DMS114 treated with DMSO at 0.1 percent for 48 hours (cell line): ENCODE data around the gene RNF130.
"Not testable (repeated sequence)": the region's sequence is repeated elsewhere in the genome, so short reads cannot be mapped to it uniquely, and the experiment has no call there.

Experiments used
- DNase-seq: peaks from one replicate; lab custom pipeline; 2025; ENCODE audit not compliant: unreplicated experiment; lab: John Stamatoyannopoulos, UW

Gene RNF130

GRCh38 chr5:179978792-179979191, 92.8 kb downstream of the RNF130 start:
- DNase-seq, result no peak

- no peak for DNase-seq
Observed at GRCh38 chr5:179975713-179976134, 95.8 kb downstream of the RNF130 start.

- DNase-seq, result no peak
Observed at GRCh38 chr5:179974946-179975712, 96.4 kb downstream of the RNF130 start.

GRCh38 chr5:179974246-179974945, 97.2 kb downstream of the RNF130 start:
- DNase-seq, result no peak

GRCh38 chr5:179973391-179973790, 98.2 kb downstream of the RNF130 start:
- DNase-seq, result no peak

- DNase-seq, result no peak
Observed at GRCh38 chr5:179969110-179969509, 102.4 kb downstream of the RNF130 start.

GRCh38 chr5:179967489-179967888, 104.1 kb downstream of the RNF130 start:
- no peak for DNase-seq

GRCh38 chr5:179964015-179964414, 107.5 kb downstream of the RNF130 start:
- no peak for DNase-seq

GRCh38 chr5:179963375-179963774, 108.2 kb downstream of the RNF130 start:
- DNase-seq, result no peak

- DNase-seq, result no peak
Observed at GRCh38 chr5:179960204-179960831, 111.2 kb downstream of the RNF130 start.

- no peak for DNase-seq
Observed at GRCh38 chr5:179959641-179960040, 111.9 kb downstream of the RNF130 start.

GRCh38 chr5:179959118-179959517, 112.4 kb downstream of the RNF130 start:
- DNase-seq, result not testable (repeated sequence)

- DNase-seq, result no peak
Observed at GRCh38 chr5:179955630-179956029, 115.9 kb downstream of the RNF130 start.

- no peak for DNase-seq
Observed at GRCh38 chr5:179955062-179955461, 116.5 kb downstream of the RNF130 start.

GRCh38 chr5:179954434-179954833, 117.1 kb downstream of the RNF130 start:
- no peak for DNase-seq

GRCh38 chr5:179953987-179954386, 117.6 kb downstream of the RNF130 start:
- DNase-seq, result no peak

- no peak for DNase-seq
Observed at GRCh38 chr5:179936976-179937681, 134.4 kb downstream of the RNF130 start.

- DNase-seq, result no peak
Observed at GRCh38 chr5:179930788-179931473, 140.6 kb downstream of the RNF130 start.

GRCh38 chr5:179927824-179928223, 143.7 kb downstream of the RNF130 start:
- DNase-seq, result no peak

- no peak for DNase-seq
Observed at GRCh38 chr5:179926657-179927056, 144.9 kb downstream of the RNF130 start.

- no peak for DNase-seq
Observed at GRCh38 chr5:179923436-179923835, 148.1 kb downstream of the RNF130 start.
